AG10803 (cell line): ENCODE measurements around the gene NAALADL2.

ENCODE experiments used
- DNase-seq: peaks from one replicate; pipeline ENCODE4 v3.0.0; 2010; ENCODE audit warnings: low read depth
- H3K4me3 ChIP-seq: 2 replicates; pipeline ENCODE4 v1.5.1; 2011; ENCODE audit warnings: mild to moderate bottlenecking, low read length, control low read depth
- TF ChIP-seq, protein P1 (sequence below): conservative IDR thresholded peaks from 2 replicates; pipeline ENCODE4 v1.5.1; 2011; ENCODE audit warnings: mild to moderate bottlenecking, low read length, control low read depth, inconsistent platforms

The NAALADL2 gene

DNA sequence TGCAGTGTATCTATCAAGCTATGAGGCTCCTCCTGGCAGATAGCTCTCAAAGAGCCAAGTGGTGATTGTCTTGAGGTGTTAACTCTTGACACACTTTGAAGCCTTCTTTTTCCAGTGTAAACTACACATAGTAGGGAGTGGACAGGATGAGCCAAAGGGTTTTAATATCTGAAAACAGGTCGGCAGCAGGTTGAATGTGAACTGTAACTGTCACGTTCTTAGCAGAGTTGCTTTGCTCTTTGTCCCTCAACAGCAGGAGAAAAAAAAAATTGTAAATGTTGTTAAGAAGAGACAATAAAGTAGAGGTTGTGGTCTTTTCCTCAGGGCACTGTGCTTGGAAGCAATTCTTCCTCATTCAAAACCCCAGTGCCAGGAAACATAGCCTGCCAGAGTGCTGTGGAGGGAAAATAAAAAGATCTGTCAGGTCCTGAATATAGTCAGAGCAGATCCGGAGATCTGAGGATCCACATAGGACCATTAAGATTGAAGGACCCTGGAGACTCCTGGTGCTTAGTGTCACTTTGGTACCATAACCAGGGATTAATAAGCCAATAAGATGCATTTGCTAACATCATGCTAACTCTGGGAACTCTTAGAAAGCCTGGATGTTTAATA lies 229.7 kb downstream of the NAALADL2 start:
- DNase-seq: no peak
- TF ChIP-seq, protein P1, sequence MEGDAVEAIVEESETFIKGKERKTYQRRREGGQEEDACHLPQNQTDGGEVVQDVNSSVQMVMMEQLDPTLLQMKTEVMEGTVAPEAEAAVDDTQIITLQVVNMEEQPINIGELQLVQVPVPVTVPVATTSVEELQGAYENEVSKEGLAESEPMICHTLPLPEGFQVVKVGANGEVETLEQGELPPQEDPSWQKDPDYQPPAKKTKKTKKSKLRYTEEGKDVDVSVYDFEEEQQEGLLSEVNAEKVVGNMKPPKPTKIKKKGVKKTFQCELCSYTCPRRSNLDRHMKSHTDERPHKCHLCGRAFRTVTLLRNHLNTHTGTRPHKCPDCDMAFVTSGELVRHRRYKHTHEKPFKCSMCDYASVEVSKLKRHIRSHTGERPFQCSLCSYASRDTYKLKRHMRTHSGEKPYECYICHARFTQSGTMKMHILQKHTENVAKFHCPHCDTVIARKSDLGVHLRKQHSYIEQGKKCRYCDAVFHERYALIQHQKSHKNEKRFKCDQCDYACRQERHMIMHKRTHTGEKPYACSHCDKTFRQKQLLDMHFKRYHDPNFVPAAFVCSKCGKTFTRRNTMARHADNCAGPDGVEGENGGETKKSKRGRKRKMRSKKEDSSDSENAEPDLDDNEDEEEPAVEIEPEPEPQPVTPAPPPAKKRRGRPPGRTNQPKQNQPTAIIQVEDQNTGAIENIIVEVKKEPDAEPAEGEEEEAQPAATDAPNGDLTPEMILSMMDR: no peak
- H3K4me3 ChIP-seq: no peak overlapping the region

DNA sequence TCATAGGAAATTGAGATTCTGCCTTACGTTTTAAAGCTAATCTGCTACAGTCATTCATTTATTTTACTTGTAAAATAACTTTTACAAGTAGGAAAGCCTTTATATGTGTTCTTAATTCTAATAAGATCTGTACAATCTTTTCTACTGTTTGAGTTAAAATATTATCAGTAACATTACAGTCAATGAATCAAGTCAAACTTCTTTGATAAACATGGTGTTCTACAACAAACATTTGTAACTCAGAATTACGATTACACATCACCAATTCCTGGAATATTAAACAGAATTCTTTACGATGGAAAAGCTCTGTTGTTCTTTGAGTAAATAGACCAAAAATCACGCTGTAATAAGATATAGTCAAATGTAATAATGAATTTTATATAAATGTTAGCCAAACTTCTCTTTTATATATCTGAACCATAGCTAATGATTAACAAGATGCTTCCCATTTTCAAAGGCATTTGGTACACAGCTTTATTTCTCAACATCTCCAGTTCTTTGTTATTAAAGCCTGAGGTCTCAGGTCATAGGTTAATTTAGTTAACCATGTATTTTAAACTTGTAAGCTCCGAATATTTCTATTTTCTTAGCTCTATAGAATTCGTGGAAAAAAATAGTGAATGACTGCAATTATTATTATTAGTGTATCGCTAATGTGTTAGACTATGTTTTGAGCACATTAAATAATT lies 232.4 kb downstream of the NAALADL2 start:
- TF ChIP-seq, protein P1: no peak
- no peak for DNase-seq
- no peak overlapping the region for H3K4me3 ChIP-seq

DNA sequence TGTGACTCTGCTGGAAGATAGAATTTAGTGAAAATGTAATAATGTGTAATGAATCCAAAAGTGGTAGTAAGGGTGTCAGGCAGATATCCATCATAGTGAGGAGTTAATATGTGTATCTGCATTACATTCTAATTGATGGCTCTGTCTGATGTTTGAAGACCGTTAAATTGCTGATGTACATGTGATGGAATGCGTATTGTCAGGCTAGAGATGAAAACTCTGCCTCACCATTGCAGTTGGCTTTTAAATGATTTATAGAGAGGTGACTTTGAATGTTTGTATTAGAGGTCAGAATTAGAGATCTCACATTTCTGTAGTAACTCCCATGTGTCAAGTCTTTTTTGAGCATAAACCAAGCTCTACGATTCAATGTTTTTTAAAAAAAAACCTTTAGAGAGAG lies 234.6 kb downstream of the NAALADL2 start:
- TF ChIP-seq, protein P1: no peak
- no peak overlapping the region for H3K4me3 ChIP-seq
- no peak for DNase-seq

DNA sequence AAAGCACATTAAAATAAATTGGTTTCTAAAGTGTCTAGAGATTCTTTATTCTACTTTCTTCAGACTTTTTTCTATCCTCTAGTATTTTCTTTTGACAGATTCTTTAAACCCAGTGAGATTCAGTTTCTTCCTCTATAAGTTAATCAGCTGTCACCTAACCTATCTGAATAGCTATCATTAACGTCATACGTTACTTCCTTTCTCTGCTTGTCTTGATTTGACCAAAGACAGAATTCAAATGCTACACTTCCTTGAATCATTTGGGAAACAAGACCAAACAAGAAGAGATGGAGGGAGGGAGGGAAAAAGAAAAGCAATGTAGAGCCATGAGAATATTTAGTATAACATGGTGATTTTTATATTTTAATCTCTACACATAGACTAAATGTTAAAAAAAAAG lies 235.2 kb downstream of the NAALADL2 start:
- DNase-seq: no peak
- TF ChIP-seq, protein P1: no peak
- no peak overlapping the region for H3K4me3 ChIP-seq

DNA sequence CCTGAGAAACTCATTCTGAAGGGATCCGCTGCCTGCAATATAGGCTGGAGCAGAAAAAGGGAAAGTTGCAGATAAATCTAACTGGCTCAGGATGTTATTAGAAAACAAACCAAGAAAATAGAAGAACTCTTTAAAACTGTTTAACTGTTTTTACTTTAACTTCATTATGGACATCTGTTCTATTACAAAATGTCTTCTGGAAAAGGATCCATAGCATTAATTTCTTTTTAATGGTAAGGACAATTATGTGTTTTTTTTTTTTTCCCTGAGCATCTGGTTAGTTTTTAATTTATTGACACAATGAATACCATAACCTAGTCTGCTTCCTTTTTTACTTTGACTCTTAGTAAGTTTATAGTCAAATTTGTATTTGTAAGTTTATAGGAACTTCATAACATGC lies 239.5 kb downstream of the NAALADL2 start:
- DNase-seq: no peak
- TF ChIP-seq, protein P1: no peak

DNA sequence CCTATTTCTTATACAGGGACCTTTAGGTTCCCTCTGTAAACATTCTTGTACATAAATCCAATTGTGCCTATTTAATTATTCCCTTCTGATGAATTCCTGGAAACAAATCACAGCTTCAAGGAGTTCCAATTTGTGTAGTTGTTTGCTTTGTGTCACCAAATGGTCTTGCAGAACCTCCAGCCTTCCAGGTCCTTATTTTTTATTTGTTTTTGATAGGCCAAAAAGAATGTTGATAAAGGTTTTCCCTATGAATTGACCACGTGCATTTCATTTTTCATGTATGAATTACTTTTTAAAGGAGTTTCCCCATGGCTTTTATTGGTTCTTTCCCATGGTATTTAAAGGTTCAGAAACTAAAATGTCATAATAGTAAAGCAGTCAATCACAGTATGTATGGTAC lies 243.0 kb downstream of the NAALADL2 start:
- TF ChIP-seq, protein P1: no peak

More for the DNA sequence above, 239.5 kb downstream of the NAALADL2 start:
- no peak overlapping the region for H3K4me3 ChIP-seq

DNA sequence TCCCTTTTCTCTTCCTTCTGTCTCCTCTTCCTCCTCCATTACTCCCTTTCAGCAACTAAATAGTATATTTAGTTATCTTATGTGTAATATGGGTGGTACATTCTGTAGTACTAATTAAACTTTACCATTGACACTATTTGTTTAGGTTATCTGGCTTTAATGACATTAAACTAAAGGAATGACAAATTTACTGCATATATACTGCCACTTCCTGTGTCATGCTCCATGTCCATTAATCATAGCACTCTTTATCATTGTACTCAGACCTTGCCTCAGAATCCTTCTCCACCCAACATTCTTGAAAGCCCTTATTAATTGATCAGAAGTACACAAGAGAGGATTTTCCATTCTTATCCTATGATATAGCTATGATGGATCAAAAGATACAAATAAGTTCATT lies 244.2 kb downstream of the NAALADL2 start:
- no peak overlapping the region for H3K4me3 ChIP-seq
- DNase-seq: no peak
- TF ChIP-seq, protein P1: no peak

More for the DNA sequence above, 243.0 kb downstream of the NAALADL2 start:
- no peak for DNase-seq
- H3K4me3 ChIP-seq: no peak overlapping the region
